C4-2B (cell line): ENCODE data around the gene PODXL.

Source experiments
- H3K27ac ChIP-seq: fragments of 450-650 bp; 2 replicates; pipeline ENCODE4 v1.5.1; 2017
- CTCF ChIP-seq: fragments of 450-650 bp; conservative IDR thresholded peaks from 2 replicates; pipeline ENCODE4 v1.5.1; 2017; ENCODE audit warnings: mild to moderate bottlenecking
- ZFX ChIP-seq: fragments of 450-650 bp; IDR thresholded peaks from 2 replicates; pipeline ENCODE4 v1.6.1; 2017

PODXL gene

GRCh38 chr7:131487217-131487616 is 69.2 kb downstream of the PODXL start:
- no peak for TF ChIP-seq ZFX
- no peak for TF ChIP-seq CTCF
- no peak overlapping the region for H3K27ac ChIP-seq

GRCh38 chr7:131486346-131486745 is 70.1 kb downstream of the PODXL start:
- no peak overlapping the region for H3K27ac ChIP-seq
- TF ChIP-seq ZFX (no peak), CTCF (no peak)

- no peak overlapping the region for H3K27ac ChIP-seq
- TF ChIP-seq CTCF (no peak), ZFX (no peak)
Observed at GRCh38 chr7:131483586-131483985, 72.8 kb downstream of the PODXL start.

- no peak overlapping the region for H3K27ac ChIP-seq
- TF ChIP-seq ZFX (no peak), CTCF (no peak)
Observed at GRCh38 chr7:131482800-131483199, 73.6 kb downstream of the PODXL start.

GRCh38 chr7:131480384-131481315 is 75.8 kb downstream of the PODXL start:
- TF ChIP-seq CTCF (no peak), ZFX (no peak)
- no peak overlapping the region for H3K27ac ChIP-seq

- TF ChIP-seq CTCF (no peak), ZFX (no peak)
- no peak overlapping the region for H3K27ac ChIP-seq
Observed at GRCh38 chr7:131476740-131477139, 79.7 kb downstream of the PODXL start.

GRCh38 chr7:131471250-131472004 is 85.0 kb downstream of the PODXL start:
- TF ChIP-seq CTCF: no peak
- TF ChIP-seq ZFX: no peak
- H3K27ac ChIP-seq: no peak overlapping the region
